HG03521 (cell line): ENCODE results near the gene CD2BP2.

ENCODE experiments used
- ATAC-seq: cut with Tn5 transposase; IDR thresholded peaks from one replicate; pipeline ENCODE4 v1.9.1; 2021; ENCODE audit warnings: mild to moderate bottlenecking, moderate library complexity; ENCODE audit not compliant: unreplicated experiment

CD2BP2 gene

DNA sequence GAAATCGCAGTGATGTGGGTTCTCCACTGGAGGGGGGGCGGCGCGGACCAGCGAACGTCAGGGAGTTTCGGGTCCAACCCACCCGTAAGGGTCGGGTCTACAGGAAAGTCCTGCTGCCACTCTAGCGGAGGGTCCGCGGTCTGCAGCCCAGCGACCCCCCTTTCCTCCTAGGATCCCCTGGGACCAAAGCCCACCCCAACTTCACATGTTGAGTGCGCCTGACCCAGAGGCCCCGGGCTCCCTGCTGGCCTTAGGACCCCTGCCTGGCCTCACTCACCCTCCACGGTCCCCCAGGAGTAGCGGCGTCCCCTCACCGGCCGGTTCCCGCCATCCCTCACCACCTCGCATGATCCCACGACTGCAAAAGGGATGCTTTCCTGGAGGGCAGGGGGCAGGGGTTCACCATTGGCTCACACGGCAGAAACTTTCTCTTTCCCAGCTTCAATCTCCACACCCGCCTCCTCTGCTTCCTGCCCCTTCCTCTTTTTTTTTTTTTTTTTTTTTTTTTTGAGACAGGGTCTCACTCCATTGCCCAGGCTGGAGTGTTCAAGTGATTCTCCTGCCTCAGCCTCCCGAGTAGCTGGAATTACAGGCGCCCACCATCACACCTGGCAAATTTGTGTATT, 24.2 kb upstream of the CD2BP2 start:
- no peak for ATAC-seq

DNA sequence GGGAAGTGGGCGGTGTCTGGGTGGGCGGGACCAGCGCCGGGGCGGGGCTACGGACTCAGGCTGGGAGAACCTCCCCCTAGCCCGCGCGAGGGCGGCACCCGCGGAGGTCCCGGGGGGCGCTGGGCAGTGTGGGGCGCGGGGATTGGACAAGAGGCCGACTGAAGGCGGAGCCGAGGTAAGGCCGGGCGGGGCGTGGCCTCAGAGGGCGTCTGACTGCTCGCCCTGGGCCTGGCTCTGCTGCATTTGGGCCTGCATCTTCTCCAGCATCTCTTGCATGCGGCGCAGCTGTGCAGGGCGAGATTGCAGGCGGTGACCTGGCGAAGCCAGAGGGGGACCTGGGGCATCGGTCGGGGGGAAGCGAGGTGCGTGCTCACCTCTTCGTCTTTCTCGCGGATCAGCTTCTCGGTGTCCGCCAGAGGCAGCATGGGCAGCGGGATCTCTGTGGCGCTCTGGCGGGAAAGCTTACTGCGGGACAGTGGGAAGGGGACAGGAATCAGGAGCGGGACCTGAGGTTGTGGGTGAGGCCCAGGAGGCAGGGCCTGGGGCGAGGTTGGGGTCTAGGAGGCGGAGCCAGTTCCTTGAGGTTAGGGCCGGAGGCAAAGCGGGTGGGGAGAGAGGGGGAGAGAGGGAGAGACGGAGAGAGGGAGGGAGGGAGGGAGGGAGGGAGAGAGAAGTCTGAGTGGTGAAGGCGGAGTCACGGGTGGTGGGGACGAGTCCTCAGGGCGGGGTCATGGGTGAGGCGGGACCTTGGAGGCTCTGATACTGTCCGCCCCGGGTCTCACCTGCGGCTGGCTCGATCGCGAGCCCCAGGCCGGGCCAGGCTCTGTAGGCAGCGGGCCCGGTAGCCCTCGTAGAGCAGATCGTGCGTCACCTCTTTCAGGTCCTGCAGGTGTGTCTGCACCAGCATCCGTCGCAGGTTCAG, 23.4 kb upstream of the CD2BP2 start:
- ATAC-seq = peak; percentile 88

GRCh38 chr16:30377812-30378235, 22.7 kb upstream of the CD2BP2 start:
- ATAC-seq = peak; percentile 27

GRCh38 chr16:30377050-30377811, 22.1 kb upstream of the CD2BP2 start:
- ATAC-seq = no peak

GRCh38 chr16:30376461-30376902, 21.4 kb upstream of the CD2BP2 start:
- ATAC-seq = no peak

- ATAC-seq = no peak
Measured at GRCh38 chr16:30375864-30376263, 20.8 kb upstream of the CD2BP2 start.

DNA sequence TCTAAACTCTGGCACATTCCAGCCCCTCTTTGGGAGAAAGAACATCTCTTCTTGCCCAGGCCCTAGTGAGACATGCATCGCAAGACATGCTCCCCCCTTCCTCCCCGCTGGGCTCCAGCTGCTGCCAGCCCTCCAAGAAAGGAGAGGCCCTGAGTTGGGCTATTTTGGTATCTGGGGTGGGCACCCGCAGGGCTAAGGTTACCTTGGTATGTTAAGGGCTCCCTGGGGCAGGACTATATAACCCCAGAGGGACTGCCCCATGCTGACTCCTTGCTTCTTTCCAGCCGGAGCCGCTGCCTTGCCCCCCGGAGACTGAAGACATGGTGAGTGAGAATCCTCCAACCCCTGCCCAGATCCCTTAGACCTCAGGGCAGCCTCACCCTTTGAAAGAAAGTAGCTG, 19.4 kb upstream of the CD2BP2 start, which contains the start of gene MYL11:
Gene MYL11, plus strand, starts transcription at position 265 of the 400 bp plus-strand sequence. Its CDS starts 56 bp downstream, at position 321.
- ATAC-seq = no peak

DNA sequence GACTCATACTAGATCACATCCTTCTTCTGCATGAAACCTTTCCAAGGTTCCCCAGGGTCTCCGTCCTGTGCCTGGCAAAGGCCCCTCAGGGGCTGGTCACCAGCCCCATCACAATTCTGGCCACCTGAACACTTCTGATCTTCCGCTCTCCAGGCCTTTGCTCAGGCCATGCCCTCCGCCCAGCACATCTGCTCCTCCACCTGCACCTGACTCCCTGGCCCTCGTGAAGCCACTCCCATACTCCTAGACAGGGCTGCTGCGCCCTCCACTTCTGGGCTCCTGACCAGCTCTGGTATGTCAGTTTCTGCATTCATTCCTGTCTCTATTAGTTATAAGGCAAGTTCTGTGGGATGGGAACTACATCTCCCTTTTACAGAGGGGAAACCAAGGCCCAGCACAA, 17.6 kb upstream of the CD2BP2 start:
- no peak for ATAC-seq

DNA sequence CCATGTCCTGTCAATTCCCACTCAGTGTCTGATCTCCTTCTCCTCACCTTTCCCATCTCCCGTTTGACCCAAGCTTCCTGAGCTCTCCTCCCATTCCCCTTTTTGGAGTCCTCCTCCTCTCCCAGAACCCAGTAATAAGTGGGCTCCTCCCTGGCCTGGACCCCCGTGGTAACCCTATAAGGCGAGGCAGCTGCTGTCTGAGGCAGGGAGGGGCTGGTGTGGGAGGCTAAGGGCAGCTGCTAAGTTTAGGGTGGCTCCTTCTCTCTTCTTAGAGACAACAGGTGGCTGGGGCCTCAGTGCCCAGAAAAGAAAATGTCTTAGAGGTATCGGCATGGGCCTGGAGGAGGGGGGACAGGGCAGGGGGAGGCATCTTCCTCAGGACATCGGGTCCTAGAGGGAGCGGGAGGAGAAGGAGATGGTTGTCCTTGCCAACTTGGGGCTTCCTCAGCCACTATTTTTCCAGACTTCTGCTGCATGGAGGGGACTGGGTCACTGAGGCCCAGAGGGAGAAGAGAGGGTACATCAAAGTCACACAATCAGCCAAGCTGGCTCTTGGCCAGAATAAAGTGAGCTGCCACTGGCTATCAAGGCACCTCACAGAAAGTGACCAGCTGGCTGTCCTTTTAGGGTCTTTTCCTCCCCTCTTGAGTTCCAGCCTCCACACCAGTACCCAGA, 17.1 kb upstream of the CD2BP2 start:
- no peak for ATAC-seq

GRCh38 chr16:30371248-30371816, 16.2 kb upstream of the CD2BP2 start:
- ATAC-seq = no peak

- peak; percentile 71 for ATAC-seq
Measured at GRCh38 chr16:30370456-30371247, 15.5 kb upstream of the CD2BP2 start, which contains the start of gene TBC1D10B. TSS of gene TBC1D10B (minus strand) at chr16:30370494. CDS start at chr16:30370183, 311 bp downstream.

- ATAC-seq = no peak
Measured at GRCh38 chr16:30369938-30370455, 14.9 kb upstream of the CD2BP2 start.

DNA sequence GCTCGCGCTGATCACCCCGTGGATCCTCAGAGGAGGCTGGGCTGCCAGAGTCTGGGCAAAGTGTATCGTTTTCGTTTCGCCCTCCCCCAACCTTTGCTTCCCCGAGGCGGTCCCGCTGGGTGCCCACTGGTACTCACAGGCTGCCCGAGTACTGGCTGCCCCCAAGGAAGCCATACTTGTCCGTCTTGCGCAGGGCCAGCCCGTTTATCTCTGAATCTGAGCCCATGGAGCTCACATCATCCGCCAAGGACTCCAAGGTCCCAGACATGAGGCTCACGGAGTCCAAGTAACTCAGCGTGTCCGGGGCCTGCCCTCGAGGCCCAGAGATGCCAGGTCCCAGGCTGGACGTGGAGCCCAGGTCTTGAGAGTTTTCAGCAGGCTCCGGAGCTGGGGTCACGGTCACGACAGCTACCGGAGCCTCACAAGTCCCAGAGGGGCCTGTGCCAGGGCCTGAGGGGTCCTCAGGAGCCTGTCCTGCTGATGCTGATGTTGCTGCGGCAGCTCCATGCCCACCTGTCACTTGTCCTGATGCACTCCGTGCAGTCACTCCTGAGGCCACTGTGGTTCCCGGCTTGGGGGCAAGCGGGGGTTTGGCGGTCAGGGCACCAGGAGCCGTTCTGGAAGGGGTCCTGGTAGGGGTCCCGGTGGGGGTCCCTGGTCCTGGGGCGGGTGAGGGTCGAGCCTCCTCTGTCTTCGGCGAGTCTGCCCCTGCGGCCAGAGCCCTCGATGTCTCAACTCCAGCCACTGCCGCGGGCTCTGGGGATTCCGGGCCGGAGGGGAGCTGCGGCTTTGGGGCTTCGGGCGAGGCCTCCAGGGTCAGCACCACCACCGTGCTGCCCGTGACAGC, 14.2 kb upstream of the CD2BP2 start:
- ATAC-seq = no peak

DNA sequence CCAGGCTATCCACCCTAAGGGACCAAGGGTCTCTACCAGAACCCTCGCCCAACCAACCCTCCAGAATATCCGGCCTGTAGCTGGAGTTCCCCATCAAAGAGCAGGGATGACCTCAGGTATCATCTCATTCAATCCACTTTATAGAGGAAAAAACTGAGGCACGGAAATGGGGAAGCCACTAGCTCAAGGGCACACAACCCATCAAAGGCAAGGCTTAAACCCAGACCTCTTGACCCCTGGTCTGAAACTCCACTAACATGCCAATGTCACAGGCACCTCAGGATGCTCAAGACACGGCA, 13.6 kb upstream of the CD2BP2 start:
- ATAC-seq = no peak

DNA sequence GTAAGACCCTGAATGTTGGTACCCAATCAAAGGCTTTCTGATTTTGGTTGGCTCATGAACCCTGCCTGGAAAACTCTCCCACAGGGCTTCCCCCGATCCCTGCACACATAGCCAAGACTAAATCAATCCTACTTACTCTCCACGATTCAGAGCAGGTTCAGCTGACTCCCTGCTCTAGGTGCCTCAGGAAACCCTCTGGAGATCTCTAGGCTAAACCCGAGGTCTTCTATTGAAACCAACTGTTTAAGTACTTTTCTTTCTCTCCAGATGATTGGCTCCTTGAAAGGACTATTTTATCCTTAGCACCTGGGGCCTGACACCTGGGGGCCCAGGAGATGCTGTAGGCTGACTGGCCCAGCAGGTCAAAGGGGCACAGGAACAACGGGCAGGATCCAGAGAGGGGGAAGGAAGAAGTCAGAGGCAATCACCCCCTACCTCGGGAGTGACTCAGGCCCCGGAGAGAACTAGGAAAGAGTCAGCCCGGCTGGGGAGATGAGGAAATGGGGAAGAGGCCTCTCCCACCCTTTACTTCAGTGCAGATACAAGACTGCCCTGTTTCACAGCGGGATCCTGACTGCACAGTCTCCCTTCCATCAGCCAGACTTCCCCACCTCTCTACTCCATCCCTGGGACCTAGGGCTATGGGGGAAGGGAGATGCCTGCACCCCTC, 13.1 kb upstream of the CD2BP2 start:
- no peak for ATAC-seq

- no peak for ATAC-seq
Measured at GRCh38 chr16:30367349-30368009, 12.4 kb upstream of the CD2BP2 start.

GRCh38 chr16:30366511-30366910, 11.4 kb upstream of the CD2BP2 start:
- ATAC-seq = no peak
